T-cell (primary cell): ENCODE measurements around the gene CAMSAP2. TPM values are rescaled to one million over a fixed set of nuclear protein-coding genes. Genes with fewer than 3 reads are reported as not detected.

Experiments used
- ATAC-seq, 4 experiments: fragments of 200-7000 bp in 3 of 4; fragments of 150-1000 bp in 1 of 4; cut with Tn5 transposase; replicated peaks in 1 of 4; 1 replicate in 3 of 4; 2 replicates in 1 of 4; pipeline ENCODE4 v1.10.0; 2021; ENCODE audit warnings: moderate library complexity in 3 of 4, mild to moderate bottlenecking in 2 of 4, moderate number of reproducible peaks in 1 of 4
- CTCF ChIA-PET, 2 donors: fragments of 300-600 bp; sonication (Branson Sonifier 250); formaldehyde crosslinking; loops; one replicate each; lab custom pipeline; 2022; ENCODE audit warnings: antibody characterized with exemption in 2 of 2; lab: Charles Lee
- POLR2A ChIA-PET, 2 donors: fragments of 300-600 bp; sonication (Branson Sonifier 250); formaldehyde crosslinking; loops; one replicate each; lab custom pipeline; 2022; ENCODE audit warnings: antibody characterized with exemption in 2 of 2; lab: Charles Lee
- DNase-seq, 35 experiments: peaks; one replicate each; pipeline versions ENCODE4 v3.0.0 to v3.0.0-alpha.2; 2013 to 2023
- H3K27ac ChIP-seq: one replicate; pipeline ENCODE4 v1.5.1; 2013; ENCODE audit warnings: low read length
- H3K27me3 ChIP-seq, 2 experiments: replicated peaks in 1 of 2; 1 replicate in 1 of 2; 2 replicates in 1 of 2; pipeline versions ENCODE4 v1.6.1 to v1.7.0; 2013; ENCODE audit warnings: low read length in 1 of 2, mixed read lengths in 1 of 2; ENCODE audit not compliant: control insufficient read depth in 2 of 2, insufficient read depth in 2 of 2; ENCODE audit errors: extremely low read depth in 1 of 2
- H3K36me3 ChIP-seq, 2 donors: 1 replicate in 1 of 2; 2 replicates in 1 of 2; pipeline versions ENCODE4 v1.6.1 to v1.7.0; 2013; ENCODE audit warnings: low read length in 1 of 2; ENCODE audit not compliant: control insufficient read depth in 2 of 2, insufficient read depth in 1 of 2; ENCODE audit errors: extremely low read depth in 1 of 2
- H3K4me1 ChIP-seq, 2 experiments: 1 replicate in 1 of 2; 2 replicates in 1 of 2; pipeline versions ENCODE4 v1.6.1 to v1.7.0; 2013; ENCODE audit warnings: low read length in 2 of 2, mixed read lengths in 1 of 2; ENCODE audit not compliant: insufficient read depth in 2 of 2, control insufficient read depth in 1 of 2; ENCODE audit errors: extremely low read depth in 1 of 2
- H3K4me3 ChIP-seq, 2 donors: 1 replicate in 1 of 2; 2 replicates in 1 of 2; pipeline versions ENCODE4 v1.5.1 to v1.7.0; 2013; ENCODE audit warnings: mild to moderate bottlenecking in 2 of 2, low read length in 1 of 2, moderate library complexity in 1 of 2; ENCODE audit not compliant: control insufficient read depth in 1 of 2; ENCODE audit errors: extremely low read depth in 1 of 2
- H3K9me3 ChIP-seq: 2 replicates; pipeline ENCODE4 v1.7.0; 2013
- H3K27ac Mint-ChIP-seq, 2 donors: one replicate each; pipeline ENCODE4 v1.8.0; 2020 to 2021; ENCODE audit warnings: mild to moderate bottlenecking in 2 of 2, mixed read lengths in 2 of 2
- H3K27me3 Mint-ChIP-seq, 2 donors: one replicate each; pipeline ENCODE4 v1.8.0; 2021 to 2022; ENCODE audit warnings: mixed read lengths in 2 of 2
- H3K36me3 Mint-ChIP-seq: one replicate; pipeline ENCODE4 v1.8.0; 2021; ENCODE audit warnings: mixed read lengths
- H3K4me1 Mint-ChIP-seq, 3 donors: one replicate each; pipeline ENCODE4 v1.8.0; 2020 to 2022; ENCODE audit warnings: mixed read lengths in 3 of 3, mild to moderate bottlenecking in 1 of 3
- H3K4me3 Mint-ChIP-seq, 3 donors: one replicate each; pipeline ENCODE4 v1.8.0; 2020 to 2022; ENCODE audit warnings: mild to moderate bottlenecking in 3 of 3, mixed read lengths in 3 of 3, moderate library complexity in 3 of 3
- H3K9me3 Mint-ChIP-seq, 3 donors: one replicate each; pipeline ENCODE4 v1.8.0; 2020 to 2022; ENCODE audit warnings: mixed read lengths in 3 of 3
- WGBS: methylation state at CpG from one replicate; pipeline ENCODE4 v1.1.5; 2013; ENCODE audit warnings: missing lambda C conversion rate; ENCODE audit not compliant: insufficient coverage; 5-methylcytosine and 5-hydroxymethylcytosine counted together
- total RNA-seq, 35 experiments: library from RNA in 6 of 35; stranded (reverse) in 6 of 35; fragments of 120-200 nt in 1 of 35; gene quantifications; one replicate each; pipeline versions ENCODE4 v1.2.1 to v1.2.4 and lab custom pipeline; 2013 to 2026

The CAMSAP2 gene
- total RNA-seq, 5 donors from 2014 or later (not counting 1 experiment from before 2014, with no cell fraction given), result 4.6 to 9.1 (median 5.2) TPM

DNA sequence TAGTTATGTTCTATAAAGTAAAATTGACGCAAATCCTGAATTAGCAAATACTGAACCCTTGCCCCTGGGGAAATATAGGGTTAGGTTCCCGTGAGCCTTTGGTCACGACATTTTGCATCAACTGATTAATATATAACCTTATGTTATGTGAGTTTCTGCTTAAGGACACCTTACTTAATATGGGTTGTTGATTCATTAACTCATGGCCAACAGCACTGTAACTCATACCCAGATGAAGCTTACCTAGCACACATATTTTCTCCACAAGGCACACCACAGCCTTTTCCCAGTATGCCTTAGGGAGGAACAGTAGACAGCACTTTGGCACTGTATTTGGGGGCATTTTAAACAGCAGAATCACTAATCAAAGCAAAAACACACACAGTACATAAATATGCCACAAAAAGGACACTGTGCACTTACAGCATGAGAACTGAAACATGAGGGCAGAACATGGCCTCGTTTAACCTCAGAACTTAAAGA is 171.1 kb downstream of the CAMSAP2 start:
- Histone ChIP-seq H3K36me3 (no peaks in the 10 kb centered on the region), H3K9me3 (no peaks in the 10 kb centered on the region), H3K4me3 (no peak overlapping the region), H3K27ac (no peak overlapping the region), H3K4me1 (peaks cover 3 to 18% of the 10 kb centered on the region in 2 experiments), H3K27me3 (peaks cover 0 to 19% of the 10 kb centered on the region in 2 experiments)
- H3K4me3 Mint-ChIP-seq, result no peak overlapping the region
- peaks cover 19 to 26% (median 21%) of the 10 kb centered on the region in 3 donors for H3K4me1 Mint-ChIP-seq
- H3K9me3 Mint-ChIP-seq, result no peaks in the 10 kb centered on the region
- ChIA-PET POLR2A (no interaction called here), CTCF (no interaction called here)
- DNase-seq (no peak), ATAC-seq (no peak)
- peaks cover 0 to 3% of the 10 kb centered on the region in 2 donors for H3K27me3 Mint-ChIP-seq
- no peaks in the 10 kb centered on the region for H3K36me3 Mint-ChIP-seq
- no peak overlapping the region for H3K27ac Mint-ChIP-seq
- 80% methylated on average over 1 of the region's 4 CpGs for WGBS

Other genes starting within 250 kb of the CAMSAP2 start
- under 1 TPM; 0.03 to 0.33 (median 0.19) TPM for gene KIF14, start 118.1 kb upstream of the CAMSAP2 start, total RNA-seq
- gene DDX59, start 69.0 kb upstream of the CAMSAP2 start, total RNA-seq, result 10 to 100 TPM; 19.2 to 38.7 (median 31.7) TPM
- gene GPR25, start 134.1 kb downstream of the CAMSAP2 start, total RNA-seq, result 1 to 10 TPM; 1.2 to 6.7 (median 1.8) TPM
- under 1 TPM in 4 of 5 donors, not detected in 1; 0.09 to 0.62 (median 0.25) TPM for gene INAVA, start 156.0 kb downstream of the CAMSAP2 start, total RNA-seq